ENCODE results near the gene RIOK1.

The RIOK1 gene

DNA sequence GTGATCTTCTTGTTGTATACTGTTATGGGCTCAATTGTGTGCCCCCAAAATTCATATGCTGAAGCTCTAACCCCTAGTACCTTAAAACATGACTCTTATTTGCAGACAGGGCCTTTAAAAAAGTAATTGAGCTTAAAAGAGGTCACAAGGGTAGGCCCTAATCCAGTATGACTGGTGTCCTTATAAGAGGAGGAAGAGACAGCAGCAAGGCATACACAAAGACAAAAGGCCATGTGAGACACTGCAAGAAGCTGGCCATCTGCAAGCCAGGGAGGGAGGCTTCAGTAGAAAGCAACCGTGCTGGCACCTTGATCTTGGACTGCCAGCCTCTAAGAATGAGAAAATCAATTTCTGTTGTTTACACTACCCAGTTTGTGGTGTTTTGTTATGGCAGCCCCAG, 8.5 kb upstream of the RIOK1 start:
- Histone ChIP-seq H3K79me2 (ENCODE audit: control insufficient read depth, low read length) (no peaks in the 10 kb centered on the region), H3K36me3 (ENCODE audit: control insufficient read depth, low read length) (no peaks in the 10 kb centered on the region), H3F3A (ENCODE audit: control insufficient read depth, insufficient read depth) (no peaks in the 10 kb centered on the region), H3K27ac (ENCODE audit: low read depth, low read length) (no peak overlapping the region), H3K9me2 (replicated peaks; ENCODE audit: control insufficient read depth, low read length) (no peaks in the 10 kb centered on the region), H3K4me3 (ENCODE audit: low read length) (no peak overlapping the region), H3K27me3 (ENCODE audit: control insufficient read depth, low read length) (peaks cover 8% of the 10 kb centered on the region), H3K4me1 (ENCODE audit: control insufficient read depth, low read length) (no peaks in the 10 kb centered on the region), H4K20me1 (ENCODE audit: control insufficient read depth, insufficient read depth, low read depth, low read length) (no peaks in the 10 kb centered on the region), H3K9me3 (ENCODE audit: control insufficient read depth, insufficient read depth, low read length) (no peaks in the 10 kb centered on the region), H3K4me2 (ENCODE audit: low read length) (no peak overlapping the region)
- TF ChIP-seq, protein P1, sequence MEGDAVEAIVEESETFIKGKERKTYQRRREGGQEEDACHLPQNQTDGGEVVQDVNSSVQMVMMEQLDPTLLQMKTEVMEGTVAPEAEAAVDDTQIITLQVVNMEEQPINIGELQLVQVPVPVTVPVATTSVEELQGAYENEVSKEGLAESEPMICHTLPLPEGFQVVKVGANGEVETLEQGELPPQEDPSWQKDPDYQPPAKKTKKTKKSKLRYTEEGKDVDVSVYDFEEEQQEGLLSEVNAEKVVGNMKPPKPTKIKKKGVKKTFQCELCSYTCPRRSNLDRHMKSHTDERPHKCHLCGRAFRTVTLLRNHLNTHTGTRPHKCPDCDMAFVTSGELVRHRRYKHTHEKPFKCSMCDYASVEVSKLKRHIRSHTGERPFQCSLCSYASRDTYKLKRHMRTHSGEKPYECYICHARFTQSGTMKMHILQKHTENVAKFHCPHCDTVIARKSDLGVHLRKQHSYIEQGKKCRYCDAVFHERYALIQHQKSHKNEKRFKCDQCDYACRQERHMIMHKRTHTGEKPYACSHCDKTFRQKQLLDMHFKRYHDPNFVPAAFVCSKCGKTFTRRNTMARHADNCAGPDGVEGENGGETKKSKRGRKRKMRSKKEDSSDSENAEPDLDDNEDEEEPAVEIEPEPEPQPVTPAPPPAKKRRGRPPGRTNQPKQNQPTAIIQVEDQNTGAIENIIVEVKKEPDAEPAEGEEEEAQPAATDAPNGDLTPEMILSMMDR (IDR thresholded peaks at IDR 0.05; ENCODE audit: low read depth, low read length, poor library complexity, severe bottlenecking), result no peak
- TF ChIP-seq EZH2phosphoT487 (IDR thresholded peaks at IDR 0.05; ENCODE audit: borderline replicate concordance, low read length), result no peak

DNA sequence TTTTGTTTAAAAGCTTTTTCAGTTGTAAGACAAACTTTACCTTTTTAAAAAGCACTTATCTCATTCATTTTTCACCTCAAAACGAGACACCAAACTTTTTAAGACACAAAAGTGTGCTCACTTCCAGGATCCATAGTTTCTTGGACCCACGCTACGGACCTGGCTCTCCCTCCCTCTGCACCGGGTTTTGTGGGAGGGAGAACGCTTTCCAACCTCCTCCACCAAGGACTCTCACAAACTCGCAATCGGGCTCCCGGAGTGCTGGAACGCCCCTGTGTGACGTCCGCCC, 502 bp upstream of the RIOK1 start:
- Histone ChIP-seq H3K9me2 (replicated peaks; ENCODE audit: control insufficient read depth, low read length) (no peaks in the 10 kb centered on the region), H3K9me3 (ENCODE audit: control insufficient read depth, insufficient read depth, low read length) (no peaks in the 10 kb centered on the region), H3K36me3 (ENCODE audit: control insufficient read depth, low read length) (peaks cover 31% of the 10 kb centered on the region), H3F3A (ENCODE audit: control insufficient read depth, insufficient read depth) (no peaks in the 10 kb centered on the region), H3K79me2 (ENCODE audit: control insufficient read depth, low read length) (peaks cover 44% of the 10 kb centered on the region), H3K27ac (ENCODE audit: low read depth, low read length) (peak overlapping the region; percentile 84), H4K20me1 (ENCODE audit: control insufficient read depth, insufficient read depth, low read depth, low read length) (no peaks in the 10 kb centered on the region), H3K27me3 (ENCODE audit: control insufficient read depth, low read length) (no peaks in the 10 kb centered on the region), H3K4me1 (ENCODE audit: control insufficient read depth, low read length) (peaks cover 24% of the 10 kb centered on the region), H3K4me3 (ENCODE audit: low read length) (peak overlapping the region; percentile 78), H3K4me2 (ENCODE audit: low read length) (peak overlapping the region; percentile 81)
- TF ChIP-seq, protein P1 (IDR thresholded peaks at IDR 0.05; ENCODE audit: low read depth, low read length, poor library complexity, severe bottlenecking), result no peak
- TF ChIP-seq EZH2phosphoT487 (IDR thresholded peaks at IDR 0.05; ENCODE audit: borderline replicate concordance, low read length), result no peak

DNA sequence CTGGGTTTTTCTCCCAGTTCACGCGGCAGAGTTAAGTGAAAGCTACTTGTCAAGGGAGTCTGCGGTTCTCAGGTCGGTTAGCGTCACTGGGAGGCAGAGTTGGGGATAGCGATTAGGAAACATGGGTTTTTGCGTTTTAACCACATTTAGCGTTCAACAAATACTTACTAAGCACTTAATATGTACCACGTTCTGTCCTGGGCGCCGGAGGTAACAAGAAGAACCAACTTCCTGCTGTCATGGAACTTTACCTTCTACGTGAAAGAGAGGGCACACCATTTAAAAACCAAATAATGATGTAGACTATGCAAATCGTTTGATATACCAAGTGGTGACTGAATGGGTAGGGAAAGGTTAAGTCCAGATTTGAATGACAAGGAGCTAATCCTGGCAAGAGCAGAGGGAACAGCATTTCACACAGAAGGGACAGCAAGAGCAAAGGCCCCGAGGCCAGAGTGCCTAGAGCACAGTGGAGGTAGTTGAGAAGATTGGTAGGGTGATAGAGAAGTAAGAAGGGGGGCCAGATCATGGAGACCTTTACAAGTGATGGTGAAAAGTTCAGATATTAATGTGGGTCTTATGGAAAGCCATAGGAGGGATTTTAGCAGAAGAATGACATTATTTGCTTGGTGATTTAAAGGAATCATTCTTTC, 744 bp downstream of the RIOK1 start:
- no peaks in the 10 kb centered on the region for H3K9me3 ChIP-seq (ENCODE audit: control insufficient read depth, insufficient read depth, low read length)
- H3K79me2 ChIP-seq (ENCODE audit: control insufficient read depth, low read length), result peaks cover 51% of the 10 kb centered on the region
- peak overlapping the region; percentile 84 for H3K27ac ChIP-seq (ENCODE audit: low read depth, low read length)
- H3K36me3 ChIP-seq (ENCODE audit: control insufficient read depth, low read length), result peaks cover 43% of the 10 kb centered on the region
- no peaks in the 10 kb centered on the region for H3K9me2 ChIP-seq (replicated peaks; ENCODE audit: control insufficient read depth, low read length)
- TF ChIP-seq, protein P1 (IDR thresholded peaks at IDR 0.05; ENCODE audit: low read depth, low read length, poor library complexity, severe bottlenecking), result peak; percentile 44
- no peak for TF ChIP-seq EZH2phosphoT487 (IDR thresholded peaks at IDR 0.05; ENCODE audit: borderline replicate concordance, low read length)
- no peaks in the 10 kb centered on the region for H3F3A ChIP-seq (ENCODE audit: control insufficient read depth, insufficient read depth)
- no peaks in the 10 kb centered on the region for H3K27me3 ChIP-seq (ENCODE audit: control insufficient read depth, low read length)
- peak overlapping the region; percentile 81 for H3K4me2 ChIP-seq (ENCODE audit: low read length)
- H4K20me1 ChIP-seq (ENCODE audit: control insufficient read depth, insufficient read depth, low read depth, low read length), result no peaks in the 10 kb centered on the region
- peak overlapping the region; percentile 78 for H3K4me3 ChIP-seq (ENCODE audit: low read length)
- peaks cover 24% of the 10 kb centered on the region for H3K4me1 ChIP-seq (ENCODE audit: control insufficient read depth, low read length)

Data from DOHH2 (cell line).